Measurements from ENCODE around the gene CASKIN2.

DNA sequence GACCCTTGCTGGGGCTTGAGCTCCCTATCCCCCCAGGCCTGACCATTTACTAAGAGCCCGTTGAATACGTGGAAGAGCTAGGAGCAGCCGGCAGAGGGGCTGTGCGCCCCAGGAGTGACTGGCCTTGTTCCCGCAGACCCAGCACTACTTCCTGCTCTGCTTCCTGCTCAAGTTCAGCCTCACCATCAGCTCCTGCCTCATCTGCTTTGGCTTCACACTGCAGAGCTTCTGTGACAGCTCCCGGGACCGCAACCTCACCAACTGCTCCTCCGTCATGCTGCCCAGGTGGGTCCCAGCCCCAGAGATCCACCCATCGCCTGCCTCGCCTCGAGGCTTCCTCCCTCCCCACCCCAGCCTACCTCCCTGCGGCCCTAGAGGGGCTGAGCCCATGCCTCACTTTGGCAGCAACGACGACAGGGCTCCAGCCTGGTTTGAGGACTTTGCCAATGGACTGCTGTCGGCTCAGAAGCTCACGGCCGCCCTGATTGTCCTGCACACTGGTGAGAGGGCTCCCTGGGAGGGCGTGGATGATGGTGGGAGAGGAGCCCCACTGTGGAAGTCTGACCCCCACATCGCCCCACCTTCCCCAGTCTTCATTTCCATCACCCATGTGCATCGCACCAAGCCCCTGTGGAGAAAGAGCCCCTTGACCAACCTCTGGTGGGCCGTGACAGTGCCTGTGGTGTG lies 17.2 kb downstream of the CASKIN2 start:
- TF ChIP-seq, protein P1, sequence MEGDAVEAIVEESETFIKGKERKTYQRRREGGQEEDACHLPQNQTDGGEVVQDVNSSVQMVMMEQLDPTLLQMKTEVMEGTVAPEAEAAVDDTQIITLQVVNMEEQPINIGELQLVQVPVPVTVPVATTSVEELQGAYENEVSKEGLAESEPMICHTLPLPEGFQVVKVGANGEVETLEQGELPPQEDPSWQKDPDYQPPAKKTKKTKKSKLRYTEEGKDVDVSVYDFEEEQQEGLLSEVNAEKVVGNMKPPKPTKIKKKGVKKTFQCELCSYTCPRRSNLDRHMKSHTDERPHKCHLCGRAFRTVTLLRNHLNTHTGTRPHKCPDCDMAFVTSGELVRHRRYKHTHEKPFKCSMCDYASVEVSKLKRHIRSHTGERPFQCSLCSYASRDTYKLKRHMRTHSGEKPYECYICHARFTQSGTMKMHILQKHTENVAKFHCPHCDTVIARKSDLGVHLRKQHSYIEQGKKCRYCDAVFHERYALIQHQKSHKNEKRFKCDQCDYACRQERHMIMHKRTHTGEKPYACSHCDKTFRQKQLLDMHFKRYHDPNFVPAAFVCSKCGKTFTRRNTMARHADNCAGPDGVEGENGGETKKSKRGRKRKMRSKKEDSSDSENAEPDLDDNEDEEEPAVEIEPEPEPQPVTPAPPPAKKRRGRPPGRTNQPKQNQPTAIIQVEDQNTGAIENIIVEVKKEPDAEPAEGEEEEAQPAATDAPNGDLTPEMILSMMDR (IDR thresholded peaks at IDR 0.05) = no peak
- TF ChIP-seq EZH2 (IDR thresholded peaks at IDR 0.05) (no peak), EZH2phosphoT487 (IDR thresholded peaks at IDR 0.05) (no peak)

Measured in neural progenitor cell (in vitro differentiated cells).